Stimulated activated CD8-positive, alpha-beta memory T cell treated with anti-CD3 and anti-CD28 coated beads, Interleukin-2, amount 100 ng/mL, for 1 hour (primary cell): ENCODE measurements around the gene ATP2A3.

Experiments used
- DNase-seq, 2 donors: peaks; one replicate each; pipeline ENCODE4 v3.0.0-alpha.2; 2020; ENCODE audit warnings: low read depth in 2 of 2

ATP2A3 gene

GRCh38 chr17:3890082-3890877 lies 74.0 kb downstream of the ATP2A3 start:
- DNase-seq: no peak

DNA sequence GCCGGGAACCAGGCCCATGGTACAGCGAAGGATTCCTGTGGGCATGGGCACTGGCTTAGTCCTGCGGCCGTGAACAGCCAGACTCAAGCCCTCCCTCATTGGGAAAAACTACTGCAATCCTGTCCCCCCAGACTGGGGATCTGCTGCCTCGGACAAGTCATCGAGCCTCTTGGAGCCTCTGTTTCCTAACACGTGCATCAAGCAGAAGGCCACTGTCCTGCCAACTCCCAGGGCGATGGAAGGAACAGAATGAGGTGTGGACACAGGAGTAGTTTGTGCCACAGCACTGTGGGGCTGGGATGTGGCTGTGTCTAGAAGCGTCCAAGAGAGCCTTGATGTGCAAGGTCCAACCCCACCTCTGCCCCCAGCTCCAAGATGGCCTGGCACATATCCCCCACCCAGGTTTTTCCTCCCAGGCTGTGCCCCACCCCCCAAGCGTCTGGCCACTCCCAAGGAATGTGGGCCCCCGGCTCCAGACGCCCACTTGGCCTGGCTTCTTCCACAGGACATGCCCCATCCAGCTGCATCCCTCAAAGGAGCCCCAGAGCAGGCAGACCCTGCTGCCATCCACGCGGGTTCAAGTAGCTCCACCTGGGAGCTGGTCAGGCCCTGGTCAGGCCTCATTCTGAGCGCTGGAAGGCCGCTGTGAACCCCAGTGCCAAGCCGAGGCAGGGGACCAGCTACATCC lies 74.8 kb downstream of the ATP2A3 start:
- DNase-seq: no peak

- no peak for DNase-seq
Measured at GRCh38 chr17:3888343-3889171, 75.7 kb downstream of the ATP2A3 start.

DNA sequence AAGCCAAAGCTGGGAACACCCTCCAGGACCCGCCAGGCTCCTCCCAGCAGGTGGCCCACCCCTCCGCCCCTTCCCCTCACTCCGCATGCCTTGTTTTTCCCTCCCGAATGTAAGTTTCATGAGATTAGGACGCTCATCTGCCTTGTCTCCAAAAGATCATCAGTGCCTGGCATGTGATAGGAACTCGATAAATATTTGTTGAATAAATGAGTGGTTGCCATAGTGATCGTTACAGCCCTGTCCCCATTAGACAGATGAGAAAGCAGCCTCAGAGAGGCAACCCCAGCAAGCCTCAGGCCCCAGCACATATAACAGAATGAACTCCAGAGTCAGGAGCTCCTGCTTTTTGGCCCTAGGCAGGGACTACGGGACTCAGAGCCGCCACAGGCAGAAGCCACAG lies 76.4 kb downstream of the ATP2A3 start:
- no peak for DNase-seq

- DNase-seq: no peak
Measured at GRCh38 chr17:3887394-3887793, 76.8 kb downstream of the ATP2A3 start.

DNA sequence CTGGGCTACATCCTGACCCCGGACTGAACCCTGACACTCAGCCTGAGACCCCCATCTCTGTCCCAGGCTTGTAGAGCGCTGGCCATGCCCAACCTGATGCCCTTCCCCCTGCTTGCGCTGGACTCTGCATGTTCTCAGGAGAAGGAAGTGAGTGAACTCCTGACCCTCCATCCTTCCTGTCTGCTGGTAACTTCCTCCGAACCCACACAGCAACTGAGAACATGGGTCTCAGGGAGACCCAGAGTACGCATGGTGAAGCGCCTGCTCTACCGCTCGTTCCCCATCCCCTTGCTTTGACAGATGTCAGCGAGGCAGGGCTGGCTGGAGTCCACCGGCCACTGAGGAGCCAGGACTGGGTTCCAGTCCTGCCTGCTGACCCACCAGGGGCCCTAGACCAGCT lies 77.5 kb downstream of the ATP2A3 start:
- no peak for DNase-seq

DNA sequence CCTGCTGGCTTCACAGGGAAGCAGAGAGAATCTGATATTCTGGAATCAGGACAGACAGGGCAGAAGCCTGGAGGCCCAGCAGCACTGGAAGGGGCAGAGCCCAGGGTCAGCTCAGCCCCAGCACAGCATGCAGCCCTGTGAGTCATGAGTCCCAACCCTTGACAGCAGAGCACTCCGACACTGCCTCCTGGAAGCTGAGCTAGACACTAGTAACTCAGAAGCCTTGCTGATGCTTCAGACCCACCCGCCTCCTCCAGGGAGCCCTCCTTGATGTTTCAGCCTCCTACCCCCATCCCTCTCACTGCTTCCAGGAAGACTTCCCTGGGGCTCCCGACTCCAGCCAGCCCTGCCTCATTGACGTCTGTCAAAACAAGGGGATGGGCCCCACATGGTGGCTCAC lies 78.3 kb downstream of the ATP2A3 start:
- DNase-seq: no peak

DNA sequence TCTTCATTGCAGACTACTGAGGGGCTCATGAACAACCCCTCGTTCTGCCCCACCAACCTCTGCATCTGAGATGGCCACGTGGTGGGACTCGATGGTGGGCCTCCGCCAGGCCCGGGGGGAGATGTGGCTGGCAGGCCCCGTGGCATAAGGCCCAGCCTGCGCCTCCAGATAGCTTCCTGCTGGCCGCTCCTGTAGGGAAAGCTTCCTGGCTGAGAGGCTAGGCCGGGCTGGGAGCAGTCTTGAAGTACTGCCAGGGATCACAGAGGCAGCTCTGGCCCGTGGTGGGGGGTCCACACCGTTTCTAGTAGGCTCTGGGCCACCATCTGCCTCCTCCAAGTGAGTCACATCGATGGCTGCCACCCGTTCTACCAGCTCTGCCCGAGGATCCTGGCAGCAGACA lies 79.0 kb downstream of the ATP2A3 start:
- no peak for DNase-seq

GRCh38 chr17:3884188-3884587 lies 80.0 kb downstream of the ATP2A3 start:
- no peak for DNase-seq

GRCh38 chr17:3882276-3882675 lies 82.0 kb downstream of the ATP2A3 start:
- no peak for DNase-seq

DNA sequence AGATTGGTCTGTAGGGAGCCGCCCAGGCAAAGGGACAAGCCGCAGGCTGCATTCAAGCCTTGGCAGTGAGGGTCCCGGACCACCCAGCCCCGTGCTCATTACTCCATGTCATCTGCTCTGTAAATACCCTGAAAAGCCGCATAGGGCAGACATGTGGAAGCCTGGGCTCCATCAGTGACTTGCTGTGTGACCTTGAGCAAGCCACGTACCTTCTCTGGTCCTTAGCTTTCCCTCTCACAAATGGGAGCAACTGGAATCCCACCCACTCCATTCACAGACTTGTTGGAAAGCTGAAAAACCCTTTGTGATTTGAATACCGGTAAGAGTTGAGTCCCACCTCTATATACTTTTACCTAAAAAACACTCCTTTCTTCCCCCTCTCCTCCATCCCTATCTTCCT lies 83.3 kb downstream of the ATP2A3 start:
- no peak for DNase-seq

- no peak for DNase-seq
Measured at GRCh38 chr17:3879591-3880417, 84.4 kb downstream of the ATP2A3 start.

GRCh38 chr17:3879186-3879585 lies 85.1 kb downstream of the ATP2A3 start:
- DNase-seq: no peak

DNA sequence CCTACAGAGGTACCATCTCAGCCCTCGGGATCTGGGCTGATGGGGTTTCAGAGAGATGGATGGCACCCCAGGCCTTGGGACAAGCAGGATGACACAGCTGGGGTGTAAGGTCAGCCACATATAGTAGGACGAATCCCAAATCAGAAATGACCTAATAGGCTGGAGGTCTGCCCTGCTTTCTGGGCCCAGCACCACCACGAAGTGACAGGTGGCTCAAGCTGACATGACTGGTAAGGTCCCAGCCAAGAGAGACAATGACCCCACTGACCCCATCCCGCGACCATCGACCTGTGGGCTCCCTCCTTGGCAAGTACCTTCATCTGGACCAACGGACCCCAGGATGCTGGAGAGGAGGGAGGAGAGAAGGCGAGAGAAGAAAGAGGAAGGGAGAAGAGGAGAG lies 87.0 kb downstream of the ATP2A3 start:
- DNase-seq: no peak

DNA sequence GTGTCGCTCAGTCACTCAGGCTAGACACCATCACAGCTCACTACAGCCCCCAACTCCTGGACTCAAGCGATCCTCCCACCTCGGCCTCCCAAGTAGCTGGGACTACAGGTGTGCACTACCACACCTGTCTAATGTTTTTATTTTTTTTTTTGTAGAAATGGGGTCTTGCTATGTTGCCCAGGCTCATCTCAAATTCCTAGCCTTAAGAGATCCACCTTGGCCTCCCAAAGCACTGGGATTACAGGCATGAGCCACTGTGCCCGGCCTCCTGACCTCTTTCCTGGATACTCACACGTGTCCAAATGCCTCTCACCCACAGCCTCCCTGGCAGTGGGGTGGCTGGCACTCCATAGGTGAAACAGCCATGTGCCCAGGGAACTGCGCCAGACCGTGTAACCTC lies 88.9 kb downstream of the ATP2A3 start:
- no peak for DNase-seq
